Hepatocyte (in vitro differentiated cells): Measurements from ENCODE around the gene UBTD1. TPM values are rescaled to one million over a fixed set of nuclear protein-coding genes. Genes with fewer than 3 reads are reported as not detected.

Experiments used
- DNase-seq: peaks from one replicate; pipeline ENCODE4 v3.0.0-alpha.2; 2016; ENCODE audit warnings: low spot score
- H2AFZ ChIP-seq: fragments of 200-600 bp; sonication (generic); 2 replicates; pipeline ENCODE4 v1.6.0; 2016; ENCODE audit warnings: antibody characterized with exemption, mild to moderate bottlenecking
- H3K27ac ChIP-seq: fragments of 200-600 bp; sonication (generic); 2 replicates; pipeline ENCODE4 v1.5.1; 2016; ENCODE audit warnings: mild to moderate bottlenecking
- H3K27me3 ChIP-seq: fragments of 200-600 bp; sonication (generic); 2 replicates; pipeline ENCODE4 v1.6.1; 2016
- H3K36me3 ChIP-seq: fragments of 200-600 bp; sonication (generic); replicated peaks from 2 replicates; pipeline ENCODE4 v1.5.1; 2016; ENCODE audit warnings: low read depth; ENCODE audit not compliant: insufficient read depth
- H3K4me1 ChIP-seq: fragments of 200-600 bp; sonication (generic); 2 replicates; pipeline ENCODE4 v1.5.1; 2016; ENCODE audit warnings: mild to moderate bottlenecking, moderate library complexity; ENCODE audit not compliant: insufficient read depth
- H3K4me2 ChIP-seq: fragments of 200-600 bp; sonication (generic); 2 replicates; pipeline ENCODE4 v1.6.0; 2016
- H3K4me3 ChIP-seq: fragments of 200-600 bp; sonication (generic); 2 replicates; pipeline ENCODE4 v1.5.1; 2016; ENCODE audit warnings: mild to moderate bottlenecking
- H3K79me2 ChIP-seq: fragments of 200-600 bp; sonication (generic); 2 replicates; pipeline ENCODE4 v1.6.0; 2017; ENCODE audit warnings: mild to moderate bottlenecking
- H3K9me2 ChIP-seq: fragments of 200-600 bp; sonication (generic); replicated peaks from 2 replicates; pipeline ENCODE4 v1.6.0; 2017; ENCODE audit warnings: mild to moderate bottlenecking; ENCODE audit not compliant: insufficient read depth
- H3K9me3 ChIP-seq: fragments of 200-600 bp; sonication (generic); 2 replicates; pipeline ENCODE4 v1.5.1; 2016; ENCODE audit warnings: low read depth, mild to moderate bottlenecking
- H4K20me1 ChIP-seq: fragments of 200-600 bp; sonication (generic); 2 replicates; pipeline ENCODE4 v1.6.0; 2016; ENCODE audit warnings: mild to moderate bottlenecking; ENCODE audit not compliant: insufficient read depth, poor library complexity, severe bottlenecking
- CTCF ChIP-seq: fragments of 200-600 bp; sonication (generic); IDR thresholded peaks from 2 replicates; pipeline ENCODE4 v1.5.1; 2016; ENCODE audit warnings: antibody characterized with exemption, mild to moderate bottlenecking; ENCODE audit not compliant: poor library complexity
- EZH2 ChIP-seq: fragments of 200-600 bp; sonication (generic); IDR thresholded peaks from 2 replicates; pipeline ENCODE4 v1.6.1; 2016; ENCODE audit warnings: antibody characterized with exemption, mild to moderate bottlenecking, borderline replicate concordance
- EZH2phosphoT487 ChIP-seq: fragments of 200-600 bp; sonication (generic); IDR thresholded peaks from one replicate; pipeline ENCODE4 v1.6.1; 2018; ENCODE audit warnings: antibody characterized with exemption, mild to moderate bottlenecking, low read depth, moderate library complexity; ENCODE audit not compliant: unreplicated experiment, severe bottlenecking
- WGBS: methylation state at CpG from one replicate; pipeline ENCODE4 v1.1.6; 2016; ENCODE audit warnings: low lambda C conversion rate; ENCODE audit errors: missing lambda C conversion rate; 5-methylcytosine and 5-hydroxymethylcytosine counted together
- polyA plus RNA-seq: library from polyadenylated mRNA; unstranded; fragments of >200 nt; fragmentation: Nextera tagmentation; extraction: Ambion mirVana; gene quantifications from 2 replicates; pipeline ENCODE4 v1.2.1, GENCODE V29; 2016
- total RNA-seq: library from RNA; depleted of rRNA; stranded (reverse); fragments of >200 nt; gene quantifications from 2 replicates; pipeline ENCODE4 v1.2.3, GENCODE V29; 2014

UBTD1 gene
- total and polyA plus RNA-seq, 2 experiments from 2014 or later: 12.8 to 37.0 TPM

- no peaks in the 10 kb centered on the region for H4K20me1 ChIP-seq
- no peak overlapping the region for H3K27ac ChIP-seq
- no peak for DNase-seq
- no peak overlapping the region for H3K4me2 ChIP-seq
- 82% methylated on average over 9 of the region's 9 CpGs for WGBS
- H3K4me1 ChIP-seq: peaks cover 4% of the 10 kb centered on the region
- no peaks in the 10 kb centered on the region for H3K36me3 ChIP-seq
- no peak overlapping the region for H3K4me3 ChIP-seq
- no peaks in the 10 kb centered on the region for H3K9me2 ChIP-seq
- TF ChIP-seq EZH2phosphoT487: no peak
- TF ChIP-seq EZH2: no peak
- TF ChIP-seq CTCF: no peak
- H3K79me2 ChIP-seq: no peaks in the 10 kb centered on the region
- no peaks in the 10 kb centered on the region for H3K9me3 ChIP-seq
- no peaks in the 10 kb centered on the region for H3K27me3 ChIP-seq
- no peak overlapping the region for H2AFZ ChIP-seq
Observed at GRCh38 chr10:97580421-97581367, 82.0 kb downstream of the UBTD1 start.

DNA sequence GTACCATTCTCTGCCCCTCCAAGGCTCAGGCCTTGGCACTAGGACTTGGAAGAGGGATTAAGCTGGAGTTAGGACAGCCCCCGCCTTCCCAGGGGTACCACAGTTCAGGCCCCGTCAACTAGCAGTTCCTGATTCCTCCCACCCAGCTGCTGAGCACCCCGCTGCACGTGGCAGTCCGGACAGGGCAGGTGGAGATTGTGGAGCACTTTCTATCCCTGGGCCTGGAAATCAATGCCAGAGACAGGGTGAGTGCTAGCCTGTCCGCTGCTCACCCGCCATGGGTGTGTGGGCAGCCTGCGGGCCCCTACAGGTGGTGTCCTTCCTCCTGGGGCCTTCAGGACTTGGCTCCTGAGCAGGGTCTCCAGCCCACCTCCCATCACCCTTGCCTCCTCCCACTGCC is 83.4 kb downstream of the UBTD1 start:
- no peak for DNase-seq
- Histone ChIP-seq H3K79me2 (no peaks in the 10 kb centered on the region), H3K4me2 (no peak overlapping the region), H3K4me3 (no peak overlapping the region), H3K4me1 (peaks cover 4% of the 10 kb centered on the region), H3K36me3 (no peaks in the 10 kb centered on the region), H3K27ac (no peak overlapping the region), H4K20me1 (no peaks in the 10 kb centered on the region), H3K9me3 (no peaks in the 10 kb centered on the region), H3K27me3 (no peaks in the 10 kb centered on the region), H2AFZ (no peak overlapping the region), H3K9me2 (no peaks in the 10 kb centered on the region)
- WGBS: 99% methylated on average over 7 of the region's 8 CpGs
- TF ChIP-seq EZH2phosphoT487: no peak
- no peak for TF ChIP-seq CTCF
- no peak for TF ChIP-seq EZH2

DNA sequence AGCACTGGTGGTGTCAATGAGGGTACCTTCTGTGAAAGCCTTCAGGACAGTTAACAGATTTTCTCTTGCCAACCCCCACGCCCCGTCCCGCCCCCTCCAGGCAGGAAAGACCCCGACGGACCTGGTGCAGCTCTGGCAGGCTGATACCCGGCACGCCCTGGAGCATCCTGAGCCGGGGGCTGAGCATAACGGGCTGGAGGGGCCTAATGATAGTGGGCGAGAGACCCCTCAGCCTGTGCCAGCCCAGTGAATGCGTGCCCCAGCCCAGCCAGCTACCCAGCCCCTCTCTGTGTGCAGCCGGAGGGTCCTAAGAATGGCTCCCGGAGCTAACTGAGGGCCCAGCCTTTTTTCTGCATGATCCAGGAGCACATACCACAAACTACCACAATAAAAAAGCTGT is 84.8 kb downstream of the UBTD1 start:
- no peaks in the 10 kb centered on the region for H3K36me3 ChIP-seq
- H2AFZ ChIP-seq: no peak overlapping the region
- peaks cover 4% of the 10 kb centered on the region for H3K4me1 ChIP-seq
- H3K4me2 ChIP-seq: no peak overlapping the region
- H3K27me3 ChIP-seq: no peaks in the 10 kb centered on the region
- H3K4me3 ChIP-seq: no peak overlapping the region
- no peaks in the 10 kb centered on the region for H3K79me2 ChIP-seq
- no peak for TF ChIP-seq EZH2phosphoT487
- H3K9me2 ChIP-seq: no peaks in the 10 kb centered on the region
- no peak for DNase-seq
- H4K20me1 ChIP-seq: no peaks in the 10 kb centered on the region
- H3K27ac ChIP-seq: no peak overlapping the region
- H3K9me3 ChIP-seq: no peaks in the 10 kb centered on the region
- 92% methylated on average over 11 of the region's 13 CpGs for WGBS

- Histone ChIP-seq H4K20me1 (no peaks in the 10 kb centered on the region), H3K79me2 (no peaks in the 10 kb centered on the region), H3K9me3 (no peaks in the 10 kb centered on the region), H3K27ac (peak within 1 kb of the TSS; percentile 63), H3K4me3 (no peak within 1 kb of the TSS), H3K4me2 (no peak within 1 kb of the TSS), H3K4me1 (peaks cover 4% of the 10 kb centered on the region), H3K27me3 (no peaks in the 10 kb centered on the region), H3K36me3 (no peaks in the 10 kb centered on the region), H2AFZ (no peak within 1 kb of the TSS), H3K9me2 (no peaks in the 10 kb centered on the region)
- DNase-seq: peak; percentile 68
- TF ChIP-seq EZH2 (no peak), EZH2phosphoT487 (no peak), CTCF (no peak)
- whole genome bisulfite sequencing: 65% methylated on average over 5 of the region's 5 CpGs
Observed at GRCh38 chr10:97584060-97584797, 85.5 kb downstream of the UBTD1 start, which contains the start of gene HOGA1. Gene HOGA1 (plus strand): TSS chr10:97584389. CDS start chr10:97584704, 315 bp downstream.
